DND-41 (cell line): Measurements from ENCODE around the gene ADGRG6.

Experiments
- ATAC-seq: fragments of 200-7000 bp; cut with Tn5 transposase; 3 replicates; pipeline ENCODE4 v1.9.1; 2021; ENCODE audit warnings: low read depth; ENCODE audit not compliant: insufficient read depth
- DNase-seq: peaks from one replicate; pipeline ENCODE4 v3.0.0-alpha.2; 2020
- H2AFZ ChIP-seq: 2 replicates; pipeline ENCODE4 v1.6.0; 2012; ENCODE audit warnings: low read depth, low read length
- H3K27ac ChIP-seq: 2 replicates; pipeline ENCODE4 v1.5.1; 2012; ENCODE audit warnings: low read length, inconsistent platforms
- H3K27me3 ChIP-seq: fragments of 200-600 bp; sonication (generic); 2 replicates; pipeline ENCODE4 v1.6.0; 2012; ENCODE audit warnings: low read length, mild to moderate bottlenecking, inconsistent platforms; ENCODE audit not compliant: insufficient read depth, poor library complexity
- H3K36me3 ChIP-seq: 2 replicates; pipeline ENCODE4 v1.5.1; 2012; ENCODE audit warnings: low read length, inconsistent platforms; ENCODE audit not compliant: insufficient read depth
- H3K4me1 ChIP-seq: 2 replicates; pipeline ENCODE4 v1.5.1; 2012; ENCODE audit warnings: mild to moderate bottlenecking, low read length; ENCODE audit not compliant: insufficient read depth
- H3K4me2 ChIP-seq: 2 replicates; pipeline ENCODE4 v1.6.0; 2012; ENCODE audit warnings: mild to moderate bottlenecking, moderate library complexity, low read length, inconsistent platforms; ENCODE audit not compliant: insufficient read depth
- H3K4me3 ChIP-seq, 2 experiments: fragments of 200-600 bp in 1 of 2; shearing (Covaris generic) in 1 of 2; 2 replicates each; pipeline ENCODE4 v1.5.1; 2012 to 2016; ENCODE audit warnings: inconsistent platforms in 2 of 2, low read length in 2 of 2, mild to moderate bottlenecking in 2 of 2, low read depth in 1 of 2, moderate library complexity in 1 of 2
- H3K79me2 ChIP-seq: 2 replicates; pipeline ENCODE4 v1.6.0; 2012; ENCODE audit warnings: low read length, inconsistent platforms; ENCODE audit not compliant: insufficient read depth
- H3K9ac ChIP-seq: 2 replicates; pipeline ENCODE4 v1.6.0; 2012; ENCODE audit warnings: low read depth, mild to moderate bottlenecking, inconsistent platforms, low read length, moderate library complexity
- H3K9me3 ChIP-seq: 2 replicates; pipeline ENCODE4 v1.5.1; 2012; ENCODE audit warnings: low read length, moderate library complexity, mild to moderate bottlenecking, inconsistent platforms; ENCODE audit not compliant: insufficient read depth, severe bottlenecking
- H4K20me1 ChIP-seq: 2 replicates; pipeline ENCODE4 v1.6.0; 2012; ENCODE audit warnings: low read length; ENCODE audit not compliant: insufficient read depth
- EZH2 ChIP-seq: IDR thresholded peaks from 3 replicates; pipeline ENCODE4 v1.6.1; 2012; ENCODE audit warnings: borderline replicate concordance, low read depth, mild to moderate bottlenecking, moderate library complexity, low read length, inconsistent platforms; ENCODE audit not compliant: severe bottlenecking
- TF ChIP-seq, protein P1 (sequence below): IDR thresholded peaks from 2 replicates; pipeline ENCODE4 v1.5.1; 2012; ENCODE audit warnings: borderline replicate concordance, low read length, moderate library complexity, mild to moderate bottlenecking; ENCODE audit not compliant: poor library complexity, severe bottlenecking; ENCODE audit errors: extremely low read depth

Gene ADGRG6

DNA sequence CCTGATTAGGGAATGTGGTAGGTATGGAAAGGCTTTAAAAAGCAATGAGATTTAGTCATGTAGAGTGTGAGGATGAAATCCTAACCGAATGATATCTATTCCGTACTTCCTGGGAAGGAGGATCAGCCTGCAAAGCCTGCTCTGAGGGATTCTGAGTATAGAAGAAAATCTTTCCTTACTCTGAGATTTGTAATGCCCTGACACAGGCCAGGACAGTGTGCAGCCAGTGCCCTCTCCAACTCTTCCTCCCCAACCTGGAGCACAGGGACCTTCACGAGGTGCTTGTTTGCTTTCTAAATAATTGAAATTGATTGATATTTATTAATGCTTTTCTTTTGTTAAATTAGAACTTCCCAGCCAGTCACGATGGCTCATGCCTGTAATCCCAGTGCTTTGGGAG lies 131.6 kb downstream of the ADGRG6 start:
- DNase-seq (no peak), ATAC-seq (no peak)
- Histone ChIP-seq H3K4me3 (no peak overlapping the region), H3K36me3 (no peaks in the 10 kb centered on the region), H3K79me2 (no peaks in the 10 kb centered on the region), H3K9ac (no peak overlapping the region), H4K20me1 (no peaks in the 10 kb centered on the region), H3K9me3 (peaks cover 2% of the 10 kb centered on the region), H2AFZ (no peak overlapping the region), H3K4me1 (no peaks in the 10 kb centered on the region), H3K27ac (no peak overlapping the region), H3K27me3 (no peaks in the 10 kb centered on the region), H3K4me2 (no peak overlapping the region)
- TF ChIP-seq, protein P1, sequence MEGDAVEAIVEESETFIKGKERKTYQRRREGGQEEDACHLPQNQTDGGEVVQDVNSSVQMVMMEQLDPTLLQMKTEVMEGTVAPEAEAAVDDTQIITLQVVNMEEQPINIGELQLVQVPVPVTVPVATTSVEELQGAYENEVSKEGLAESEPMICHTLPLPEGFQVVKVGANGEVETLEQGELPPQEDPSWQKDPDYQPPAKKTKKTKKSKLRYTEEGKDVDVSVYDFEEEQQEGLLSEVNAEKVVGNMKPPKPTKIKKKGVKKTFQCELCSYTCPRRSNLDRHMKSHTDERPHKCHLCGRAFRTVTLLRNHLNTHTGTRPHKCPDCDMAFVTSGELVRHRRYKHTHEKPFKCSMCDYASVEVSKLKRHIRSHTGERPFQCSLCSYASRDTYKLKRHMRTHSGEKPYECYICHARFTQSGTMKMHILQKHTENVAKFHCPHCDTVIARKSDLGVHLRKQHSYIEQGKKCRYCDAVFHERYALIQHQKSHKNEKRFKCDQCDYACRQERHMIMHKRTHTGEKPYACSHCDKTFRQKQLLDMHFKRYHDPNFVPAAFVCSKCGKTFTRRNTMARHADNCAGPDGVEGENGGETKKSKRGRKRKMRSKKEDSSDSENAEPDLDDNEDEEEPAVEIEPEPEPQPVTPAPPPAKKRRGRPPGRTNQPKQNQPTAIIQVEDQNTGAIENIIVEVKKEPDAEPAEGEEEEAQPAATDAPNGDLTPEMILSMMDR: no peak
- no peak for TF ChIP-seq EZH2

DNA sequence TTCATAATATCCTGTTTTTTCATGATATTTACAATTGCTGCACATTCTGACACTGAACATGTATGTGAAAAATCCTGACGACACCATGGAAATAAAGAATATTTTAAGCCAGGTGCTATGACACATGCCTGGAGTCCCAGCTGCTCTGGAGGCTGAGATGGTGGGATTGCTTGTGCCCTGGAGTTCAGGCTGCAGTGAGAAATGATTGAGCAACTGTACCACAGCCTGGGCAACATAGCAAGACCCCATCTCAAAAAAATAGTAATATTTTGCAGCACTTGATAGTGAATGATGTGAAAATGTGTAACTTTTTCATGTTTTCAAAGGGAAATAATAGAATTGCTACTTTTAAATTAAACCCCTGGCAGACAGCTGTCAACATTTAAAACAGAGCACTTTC lies 137.1 kb downstream of the ADGRG6 start:
- TF ChIP-seq EZH2: no peak
- TF ChIP-seq, protein P1: no peak
- ATAC-seq (no peak), DNase-seq (no peak)
- Histone ChIP-seq H3K27me3 (no peaks in the 10 kb centered on the region), H3K4me3 (no peak overlapping the region), H3K36me3 (no peaks in the 10 kb centered on the region), H3K79me2 (no peaks in the 10 kb centered on the region), H3K4me2 (no peak overlapping the region), H4K20me1 (no peaks in the 10 kb centered on the region), H3K27ac (no peak overlapping the region), H3K4me1 (no peaks in the 10 kb centered on the region), H3K9ac (no peak overlapping the region), H3K9me3 (no peaks in the 10 kb centered on the region), H2AFZ (no peak overlapping the region)

DNA sequence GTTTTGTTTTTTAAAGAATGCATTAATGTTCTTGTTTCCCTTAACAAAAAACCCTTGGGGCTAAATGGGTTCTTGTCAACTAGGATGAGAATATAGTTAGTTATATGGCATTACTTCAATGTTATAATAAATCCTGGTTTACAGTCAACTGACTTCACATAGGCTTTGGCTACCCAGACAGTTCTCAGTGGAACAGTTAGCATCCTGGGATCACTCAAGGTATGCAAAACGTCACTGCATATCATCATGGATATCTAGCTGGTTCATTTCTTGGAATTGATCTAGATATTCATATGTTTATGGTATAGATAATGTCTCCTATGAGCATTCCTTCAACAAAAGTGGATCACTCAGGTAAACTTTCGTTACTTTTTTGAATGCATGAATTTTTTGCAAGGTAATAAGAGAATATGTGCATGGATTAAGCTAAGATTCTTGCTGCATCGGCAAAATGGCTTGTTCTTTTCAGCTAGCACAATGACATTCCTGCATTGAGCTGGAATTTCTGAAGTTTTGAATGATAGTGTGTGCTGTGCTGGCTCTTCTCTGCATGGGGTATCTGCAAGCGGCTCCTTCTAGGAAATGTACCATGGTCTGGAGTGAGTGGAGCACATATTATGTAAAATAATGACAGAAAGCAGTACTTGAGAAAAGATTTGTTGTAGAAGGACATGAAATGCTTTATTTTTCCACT lies 138.9 kb downstream of the ADGRG6 start:
- Histone ChIP-seq H3K4me1 (no peaks in the 10 kb centered on the region), H2AFZ (no peak overlapping the region), H3K9me3 (no peaks in the 10 kb centered on the region), H3K79me2 (no peaks in the 10 kb centered on the region), H3K4me2 (no peak overlapping the region), H3K36me3 (no peaks in the 10 kb centered on the region), H3K4me3 (no peak overlapping the region), H4K20me1 (no peaks in the 10 kb centered on the region), H3K27ac (no peak overlapping the region), H3K27me3 (no peaks in the 10 kb centered on the region), H3K9ac (no peak overlapping the region)
- DNase-seq (no peak), ATAC-seq (no peak)
- TF ChIP-seq EZH2: no peak
- TF ChIP-seq, protein P1: no peak
